HL-60 (cell line): ENCODE measurements around the gene FAM162A.

Experiments used
- DNase-seq, 2 experiments: peaks; one replicate each; pipeline ENCODE4 v3.0.0-alpha.2; 2010 to 2020; ENCODE audit warnings: low read depth in 1 of 2, low spot score in 1 of 2
- H3K27ac ChIP-seq: fragments of 250-450 bp; sonication (Bioruptor Pico); replicated peaks from 2 replicates; pipeline ENCODE4 v1.5.1; 2020; ENCODE audit warnings: mild to moderate bottlenecking, moderate library complexity
- H3K27me3 ChIP-seq: fragments of 250-450 bp; sonication (Bioruptor Pico); 2 replicates; pipeline ENCODE4 v1.5.1; 2021; ENCODE audit warnings: mild to moderate bottlenecking, moderate library complexity; ENCODE audit not compliant: insufficient read depth, poor library complexity, severe bottlenecking
- H3K4me3 ChIP-seq: replicated peaks from 2 replicates; pipeline ENCODE4 v1.5.1; 2011; ENCODE audit warnings: mild to moderate bottlenecking, control low read depth, low read length; ENCODE audit not compliant: insufficient read depth
- GABPA ChIP-seq: IDR thresholded peaks from 2 replicates; pipeline ENCODE4 v1.6.1; 2012; ENCODE audit warnings: low read depth
- POLR2AphosphoS5 ChIP-seq: IDR thresholded peaks from 2 replicates; pipeline ENCODE4 v1.6.1; 2012; ENCODE audit warnings: low read depth
- SPI1 ChIP-seq: IDR thresholded peaks from 2 replicates; pipeline ENCODE4 v1.6.1; 2012; ENCODE audit warnings: low read depth, mild to moderate bottlenecking, borderline replicate concordance
- TF ChIP-seq, protein P1 (sequence below): IDR thresholded peaks from one replicate; pipeline ENCODE4 v1.5.1; 2011; ENCODE audit warnings: low read length, control low read depth, inconsistent platforms; ENCODE audit not compliant: insufficient read depth
- TF ChIP-seq, protein P2 (sequence below): IDR thresholded peaks from 2 replicates; pipeline ENCODE4 v1.6.1; 2012; ENCODE audit warnings: low read depth; ENCODE audit not compliant: insufficient replicate concordance

The FAM162A gene

DNA sequence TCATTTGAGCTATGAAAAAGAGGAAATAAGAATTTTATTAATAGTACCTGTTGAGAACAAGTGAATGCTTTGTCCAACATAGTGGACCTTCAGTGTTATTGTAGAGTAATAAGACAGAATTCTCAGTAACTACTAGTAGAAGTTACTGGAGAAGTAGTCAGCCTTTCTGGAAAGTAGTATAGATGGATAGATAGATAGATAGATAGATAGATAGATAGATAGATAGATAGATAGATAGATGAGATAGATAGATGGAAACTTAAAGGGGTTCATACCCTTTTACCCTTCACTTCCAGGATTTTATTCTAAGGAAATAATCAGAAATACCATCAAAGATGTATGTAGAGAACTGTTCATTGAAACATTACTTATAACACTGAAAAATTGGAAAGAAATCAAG is 5.2 kb downstream of the FAM162A start:
- DNase-seq, result no peak
- no peaks in the 10 kb centered on the region for H3K27me3 ChIP-seq

DNA sequence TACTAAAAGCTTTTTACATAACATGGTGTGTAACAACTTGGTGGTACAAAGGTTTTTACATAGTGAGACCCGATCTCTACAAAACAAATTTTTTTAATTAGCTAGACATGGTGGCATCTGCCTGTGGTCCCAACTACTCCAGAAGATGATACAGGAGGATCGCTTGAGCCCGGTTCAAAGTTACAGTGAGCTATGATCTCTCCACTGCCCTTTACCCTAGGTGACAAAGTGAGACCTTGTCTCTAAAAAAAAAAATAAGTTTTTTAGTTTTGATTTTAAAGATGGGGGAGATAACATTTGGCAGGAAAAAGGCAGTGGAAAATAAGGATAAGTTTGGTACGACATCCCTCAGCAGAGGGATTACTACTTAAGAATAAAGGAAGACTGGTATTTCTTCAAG is 5.9 kb downstream of the FAM162A start:
- no peak for DNase-seq
- Histone ChIP-seq H3K4me3 (no peak overlapping the region), H3K27ac (no peak overlapping the region), H3K27me3 (no peaks in the 10 kb centered on the region)
- TF ChIP-seq, protein P1, sequence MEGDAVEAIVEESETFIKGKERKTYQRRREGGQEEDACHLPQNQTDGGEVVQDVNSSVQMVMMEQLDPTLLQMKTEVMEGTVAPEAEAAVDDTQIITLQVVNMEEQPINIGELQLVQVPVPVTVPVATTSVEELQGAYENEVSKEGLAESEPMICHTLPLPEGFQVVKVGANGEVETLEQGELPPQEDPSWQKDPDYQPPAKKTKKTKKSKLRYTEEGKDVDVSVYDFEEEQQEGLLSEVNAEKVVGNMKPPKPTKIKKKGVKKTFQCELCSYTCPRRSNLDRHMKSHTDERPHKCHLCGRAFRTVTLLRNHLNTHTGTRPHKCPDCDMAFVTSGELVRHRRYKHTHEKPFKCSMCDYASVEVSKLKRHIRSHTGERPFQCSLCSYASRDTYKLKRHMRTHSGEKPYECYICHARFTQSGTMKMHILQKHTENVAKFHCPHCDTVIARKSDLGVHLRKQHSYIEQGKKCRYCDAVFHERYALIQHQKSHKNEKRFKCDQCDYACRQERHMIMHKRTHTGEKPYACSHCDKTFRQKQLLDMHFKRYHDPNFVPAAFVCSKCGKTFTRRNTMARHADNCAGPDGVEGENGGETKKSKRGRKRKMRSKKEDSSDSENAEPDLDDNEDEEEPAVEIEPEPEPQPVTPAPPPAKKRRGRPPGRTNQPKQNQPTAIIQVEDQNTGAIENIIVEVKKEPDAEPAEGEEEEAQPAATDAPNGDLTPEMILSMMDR, result no peak
- TF ChIP-seq SPI1 (no peak), POLR2AphosphoS5 (no peak), GABPA (no peak)
- TF ChIP-seq, protein P2, sequence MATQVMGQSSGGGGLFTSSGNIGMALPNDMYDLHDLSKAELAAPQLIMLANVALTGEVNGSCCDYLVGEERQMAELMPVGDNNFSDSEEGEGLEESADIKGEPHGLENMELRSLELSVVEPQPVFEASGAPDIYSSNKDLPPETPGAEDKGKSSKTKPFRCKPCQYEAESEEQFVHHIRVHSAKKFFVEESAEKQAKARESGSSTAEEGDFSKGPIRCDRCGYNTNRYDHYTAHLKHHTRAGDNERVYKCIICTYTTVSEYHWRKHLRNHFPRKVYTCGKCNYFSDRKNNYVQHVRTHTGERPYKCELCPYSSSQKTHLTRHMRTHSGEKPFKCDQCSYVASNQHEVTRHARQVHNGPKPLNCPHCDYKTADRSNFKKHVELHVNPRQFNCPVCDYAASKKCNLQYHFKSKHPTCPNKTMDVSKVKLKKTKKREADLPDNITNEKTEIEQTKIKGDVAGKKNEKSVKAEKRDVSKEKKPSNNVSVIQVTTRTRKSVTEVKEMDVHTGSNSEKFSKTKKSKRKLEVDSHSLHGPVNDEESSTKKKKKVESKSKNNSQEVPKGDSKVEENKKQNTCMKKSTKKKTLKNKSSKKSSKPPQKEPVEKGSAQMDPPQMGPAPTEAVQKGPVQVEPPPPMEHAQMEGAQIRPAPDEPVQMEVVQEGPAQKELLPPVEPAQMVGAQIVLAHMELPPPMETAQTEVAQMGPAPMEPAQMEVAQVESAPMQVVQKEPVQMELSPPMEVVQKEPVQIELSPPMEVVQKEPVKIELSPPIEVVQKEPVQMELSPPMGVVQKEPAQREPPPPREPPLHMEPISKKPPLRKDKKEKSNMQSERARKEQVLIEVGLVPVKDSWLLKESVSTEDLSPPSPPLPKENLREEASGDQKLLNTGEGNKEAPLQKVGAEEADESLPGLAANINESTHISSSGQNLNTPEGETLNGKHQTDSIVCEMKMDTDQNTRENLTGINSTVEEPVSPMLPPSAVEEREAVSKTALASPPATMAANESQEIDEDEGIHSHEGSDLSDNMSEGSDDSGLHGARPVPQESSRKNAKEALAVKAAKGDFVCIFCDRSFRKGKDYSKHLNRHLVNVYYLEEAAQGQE, result no peak

More for the DNA sequence above, 5.2 kb downstream of the FAM162A start:
- TF ChIP-seq, protein P2, result no peak
- TF ChIP-seq SPI1, result no peak
- TF ChIP-seq, protein P1, result no peak
- no peak for TF ChIP-seq POLR2AphosphoS5
- TF ChIP-seq GABPA, result no peak
- Histone ChIP-seq H3K27ac (no peak overlapping the region), H3K4me3 (no peak overlapping the region)

DNA sequence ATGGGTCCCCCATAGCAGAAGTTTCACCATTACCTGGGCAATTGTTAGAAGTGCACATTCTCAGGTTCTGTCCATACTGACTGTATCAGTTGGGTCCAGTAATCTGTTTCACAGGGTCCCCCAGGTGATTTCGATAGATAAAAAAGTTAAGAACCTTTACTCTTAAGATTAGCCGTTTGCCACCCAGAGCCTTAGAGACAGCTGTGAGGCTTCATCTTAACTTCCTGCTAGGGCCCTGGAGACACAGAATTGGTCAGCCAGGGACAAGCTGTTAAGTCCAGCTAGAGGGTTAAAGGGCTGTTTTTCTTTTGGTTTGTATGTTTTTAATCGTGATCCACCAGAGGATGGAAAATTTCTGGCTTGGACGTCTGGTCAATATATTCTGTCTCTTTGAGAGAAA is 6.7 kb downstream of the FAM162A start:
- H3K27me3 ChIP-seq, result no peaks in the 10 kb centered on the region
- H3K4me3 ChIP-seq, result no peak overlapping the region
- H3K27ac ChIP-seq, result no peak overlapping the region
- TF ChIP-seq SPI1, result no peak
- no peak for TF ChIP-seq POLR2AphosphoS5
- TF ChIP-seq GABPA, result no peak
- TF ChIP-seq, protein P1, result no peak
- TF ChIP-seq, protein P2, result no peak
- DNase-seq, result no peak
